Stomach (tissue), 4 donors: ENCODE data around the gene RNASE13.

ENCODE experiments used
- POLR2A ChIP-seq, 4 donors: fragments of 450-650 bp; IDR thresholded peaks; one replicate each; pipeline ENCODE4 v1.6.1; 2016; ENCODE audit warnings: antibody characterized with exemption in 4 of 4, control low read depth in 2 of 4, mild to moderate bottlenecking in 1 of 4, moderate library complexity in 1 of 4
- TF ChIP-seq, protein P1 (sequence below), 7 experiments: fragments of 450-650 bp in 4 of 7; fragments of 200-600 bp in 3 of 7; sonication (generic) in 3 of 7; IDR thresholded peaks; one replicate each; pipeline ENCODE4 v1.5.1; 2016 to 2019; ENCODE audit warnings: antibody characterized with exemption in 7 of 7, control low read depth in 2 of 7, mild to moderate bottlenecking in 1 of 7

GRCh38 chr14:21083565-21084325 is 49.1 kb upstream of the RNASE13 start:
- no peak for TF ChIP-seq POLR2A (IDR thresholded peaks at IDR 0.05)
- TF ChIP-seq, protein P1, sequence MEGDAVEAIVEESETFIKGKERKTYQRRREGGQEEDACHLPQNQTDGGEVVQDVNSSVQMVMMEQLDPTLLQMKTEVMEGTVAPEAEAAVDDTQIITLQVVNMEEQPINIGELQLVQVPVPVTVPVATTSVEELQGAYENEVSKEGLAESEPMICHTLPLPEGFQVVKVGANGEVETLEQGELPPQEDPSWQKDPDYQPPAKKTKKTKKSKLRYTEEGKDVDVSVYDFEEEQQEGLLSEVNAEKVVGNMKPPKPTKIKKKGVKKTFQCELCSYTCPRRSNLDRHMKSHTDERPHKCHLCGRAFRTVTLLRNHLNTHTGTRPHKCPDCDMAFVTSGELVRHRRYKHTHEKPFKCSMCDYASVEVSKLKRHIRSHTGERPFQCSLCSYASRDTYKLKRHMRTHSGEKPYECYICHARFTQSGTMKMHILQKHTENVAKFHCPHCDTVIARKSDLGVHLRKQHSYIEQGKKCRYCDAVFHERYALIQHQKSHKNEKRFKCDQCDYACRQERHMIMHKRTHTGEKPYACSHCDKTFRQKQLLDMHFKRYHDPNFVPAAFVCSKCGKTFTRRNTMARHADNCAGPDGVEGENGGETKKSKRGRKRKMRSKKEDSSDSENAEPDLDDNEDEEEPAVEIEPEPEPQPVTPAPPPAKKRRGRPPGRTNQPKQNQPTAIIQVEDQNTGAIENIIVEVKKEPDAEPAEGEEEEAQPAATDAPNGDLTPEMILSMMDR (IDR thresholded peaks at IDR 0.05), result no peak
